ENCODE measurements around the gene EDA.

Gene EDA

DNA sequence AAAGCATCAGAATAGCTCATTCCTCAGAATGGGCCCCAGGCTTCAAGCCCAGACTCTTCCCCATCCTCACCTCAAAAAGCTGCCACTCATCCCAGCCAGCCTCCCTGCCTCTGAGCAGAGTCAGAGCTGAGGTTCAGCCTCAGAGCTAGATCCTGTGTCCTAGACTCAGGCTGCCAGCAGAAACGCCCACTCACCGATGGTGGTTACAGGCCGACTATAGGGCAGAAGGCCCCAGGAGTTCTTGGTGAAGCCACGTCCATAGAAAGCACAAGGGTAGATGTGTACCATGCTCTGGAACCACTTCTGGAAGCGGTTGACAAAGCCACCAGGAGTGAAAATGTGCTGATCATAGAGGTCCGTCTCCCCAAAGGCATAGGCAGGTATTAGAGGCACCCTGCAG is 426.1 kb downstream of the EDA start:
- H3K9ac ChIP-seq (ENCODE audit: low read depth, low read length) = no peak overlapping the region
- H3K4me3 ChIP-seq (ENCODE audit: low read depth, low read length) = no peak overlapping the region
- no peaks in the 10 kb centered on the region for H3K36me3 ChIP-seq (ENCODE audit: control insufficient read depth, insufficient read depth, low read length)
- H3K9me3 ChIP-seq (ENCODE audit: control insufficient read depth, insufficient read depth, low read length) = peaks cover 26% of the 10 kb centered on the region
- H3K4me1 ChIP-seq (ENCODE audit: control insufficient read depth, insufficient read depth, low read length) = no peaks in the 10 kb centered on the region
- no peaks in the 10 kb centered on the region for H3K27me3 ChIP-seq (ENCODE audit: control insufficient read depth, insufficient read depth, low read length)
- H3K27ac ChIP-seq (ENCODE audit: low read depth, low read length) = no peak overlapping the region

DNA sequence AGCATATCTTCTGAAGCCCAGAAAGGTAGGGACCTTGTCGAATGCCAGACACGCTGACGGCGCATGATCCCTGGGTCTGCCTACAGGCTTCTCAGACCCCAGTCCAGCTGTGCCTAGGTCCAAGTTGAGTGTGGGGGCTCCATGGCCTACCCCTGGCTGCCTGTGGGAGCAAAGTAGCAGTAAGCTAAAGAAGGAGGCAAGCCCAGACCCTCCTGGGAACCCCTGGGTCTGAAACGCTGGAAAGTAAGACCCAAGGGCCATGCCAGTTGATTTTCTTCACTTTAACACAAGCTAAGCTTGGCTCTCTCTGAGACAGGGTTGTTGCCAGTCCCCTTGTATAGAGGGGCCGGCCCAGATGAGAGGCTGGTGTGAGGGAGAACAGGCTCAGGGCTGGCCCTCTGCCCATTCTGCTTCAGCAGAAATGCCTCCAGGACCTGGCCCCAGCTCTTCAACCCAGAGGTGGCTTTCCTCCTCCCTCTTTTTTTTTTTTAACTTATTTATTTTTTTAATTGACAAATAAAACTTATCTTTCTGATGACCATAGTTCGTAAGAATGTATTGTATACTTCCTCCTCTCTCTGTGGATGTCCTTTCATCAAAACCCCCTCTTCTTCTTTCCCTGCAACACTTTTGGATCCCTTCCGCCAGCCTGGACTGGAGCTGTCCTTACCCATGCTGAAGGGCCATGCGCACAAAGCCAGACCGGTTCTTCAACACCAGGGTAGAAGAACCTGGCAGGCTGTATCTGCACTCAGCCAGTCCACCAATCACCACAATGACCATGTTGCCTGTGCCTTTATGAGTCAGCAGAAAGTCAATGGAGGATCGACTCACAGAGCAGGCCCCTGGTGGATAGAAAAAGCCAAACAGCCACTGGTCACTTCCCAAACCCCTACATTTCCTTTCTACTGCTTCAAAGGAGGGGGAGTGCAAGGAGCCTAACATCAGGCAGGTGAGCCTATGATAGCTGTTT is 426.8 kb downstream of the EDA start:
- peaks cover 25% of the 10 kb centered on the region for H3K9me3 ChIP-seq (ENCODE audit: control insufficient read depth, insufficient read depth, low read length)
- no peak overlapping the region for H3K9ac ChIP-seq (ENCODE audit: low read depth, low read length)
- H3K36me3 ChIP-seq (ENCODE audit: control insufficient read depth, insufficient read depth, low read length) = no peaks in the 10 kb centered on the region
- H3K27me3 ChIP-seq (ENCODE audit: control insufficient read depth, insufficient read depth, low read length) = no peaks in the 10 kb centered on the region
- no peak overlapping the region for H3K27ac ChIP-seq (ENCODE audit: low read depth, low read length)
- H3K4me3 ChIP-seq (ENCODE audit: low read depth, low read length) = no peak overlapping the region
- H3K4me1 ChIP-seq (ENCODE audit: control insufficient read depth, insufficient read depth, low read length) = no peaks in the 10 kb centered on the region

DNA sequence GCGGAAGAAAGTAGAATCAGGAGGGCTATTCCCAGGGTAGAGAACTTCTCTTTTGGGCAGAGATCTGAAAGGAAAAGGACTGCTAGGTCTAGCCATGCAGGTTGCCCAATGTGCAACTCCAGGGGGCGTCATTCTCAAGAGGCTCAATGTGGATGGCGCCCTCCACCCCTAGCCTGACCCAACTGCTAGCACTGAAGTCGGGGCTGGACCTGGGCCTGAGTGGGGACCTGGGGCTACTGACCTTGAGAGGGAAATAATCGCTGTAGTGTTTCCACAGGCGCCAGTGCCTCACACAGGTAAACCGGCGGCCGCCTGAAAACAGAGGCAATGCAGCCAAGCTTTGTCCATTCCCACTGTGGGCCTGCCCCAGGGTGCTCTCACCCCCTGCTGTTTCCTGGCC is 427.8 kb downstream of the EDA start:
- H3K9me3 ChIP-seq (ENCODE audit: control insufficient read depth, insufficient read depth, low read length) = peaks cover 22% of the 10 kb centered on the region; the same call in 1 of the 2 replicates
- H3K4me1 ChIP-seq (ENCODE audit: control insufficient read depth, insufficient read depth, low read length) = no peaks in the 10 kb centered on the region
- H3K4me3 ChIP-seq (ENCODE audit: low read depth, low read length) = no peak overlapping the region
- H3K9ac ChIP-seq (ENCODE audit: low read depth, low read length) = no peak overlapping the region
- no peaks in the 10 kb centered on the region for H3K27me3 ChIP-seq (ENCODE audit: control insufficient read depth, insufficient read depth, low read length)
- no peaks in the 10 kb centered on the region for H3K36me3 ChIP-seq (ENCODE audit: control insufficient read depth, insufficient read depth, low read length)
- no peak overlapping the region for H3K27ac ChIP-seq (ENCODE audit: low read depth, low read length)

DNA sequence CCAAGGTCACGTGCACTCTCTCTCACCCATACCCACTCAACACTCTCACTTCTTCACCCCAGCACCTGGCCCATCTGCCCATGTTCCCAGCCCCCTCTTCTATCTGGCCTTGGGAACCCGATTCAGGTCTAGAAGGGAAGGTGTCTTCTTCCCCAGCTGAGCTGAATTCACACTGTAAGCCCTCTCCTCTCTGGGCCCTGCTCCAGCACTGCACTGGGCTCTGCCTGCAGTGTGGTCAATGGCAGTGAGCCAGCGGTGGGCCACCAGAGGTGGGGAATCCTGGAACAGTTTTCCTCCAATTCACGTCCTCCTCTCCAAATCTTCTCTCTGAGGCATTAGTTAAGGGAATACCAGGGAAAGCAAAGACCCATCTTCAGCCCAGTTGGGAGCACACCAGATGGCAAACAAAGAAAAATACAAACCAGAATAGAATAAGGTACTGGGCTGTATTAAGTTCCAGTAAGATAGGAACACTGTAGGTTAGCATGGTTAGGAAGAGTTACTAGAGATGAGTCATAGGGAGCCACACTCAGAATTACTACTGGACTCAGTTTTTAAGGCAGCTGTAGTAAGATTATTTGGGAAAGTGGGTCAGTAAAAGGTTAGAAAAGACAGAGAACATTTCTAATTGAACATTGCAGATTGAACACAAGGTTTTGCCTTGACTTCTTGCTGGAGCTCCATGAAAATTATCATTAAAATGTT is 428.8 kb downstream of the EDA start:
- no peak overlapping the region for H3K4me3 ChIP-seq (ENCODE audit: low read depth, low read length)
- no peaks in the 10 kb centered on the region for H3K27me3 ChIP-seq (ENCODE audit: control insufficient read depth, insufficient read depth, low read length)
- H3K4me1 ChIP-seq (ENCODE audit: control insufficient read depth, insufficient read depth, low read length) = no peaks in the 10 kb centered on the region
- H3K27ac ChIP-seq (ENCODE audit: low read depth, low read length) = no peak overlapping the region
- peaks cover 31% of the 10 kb centered on the region; the same call in 1 of the 2 replicates for H3K9me3 ChIP-seq (ENCODE audit: control insufficient read depth, insufficient read depth, low read length)
- no peak overlapping the region for H3K9ac ChIP-seq (ENCODE audit: low read depth, low read length)
- H3K36me3 ChIP-seq (ENCODE audit: control insufficient read depth, insufficient read depth, low read length) = no peaks in the 10 kb centered on the region

DNA sequence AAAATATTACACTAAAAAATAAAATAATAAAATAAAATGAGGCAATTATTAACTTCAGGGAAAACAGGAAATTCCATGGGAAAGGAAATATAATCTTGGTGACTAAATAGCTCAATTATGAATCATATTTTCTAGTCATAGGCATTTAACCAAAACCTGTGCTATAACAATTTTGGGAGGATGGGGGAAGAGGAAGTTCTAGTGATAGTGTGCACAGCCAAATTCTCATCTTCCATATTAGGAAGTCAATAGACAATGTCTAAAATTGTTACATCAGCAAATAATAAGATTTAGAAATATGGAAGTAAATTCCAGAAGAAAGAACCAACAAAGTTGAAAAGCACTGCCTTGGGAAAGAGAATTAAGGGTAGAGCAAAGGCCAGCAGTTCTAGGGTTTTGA is 431.1 kb downstream of the EDA start:
- H3K9ac ChIP-seq (ENCODE audit: low read depth, low read length) = no peak overlapping the region
- H3K4me1 ChIP-seq (ENCODE audit: control insufficient read depth, insufficient read depth, low read length) = no peaks in the 10 kb centered on the region
- H3K36me3 ChIP-seq (ENCODE audit: control insufficient read depth, insufficient read depth, low read length) = no peaks in the 10 kb centered on the region
- H3K27ac ChIP-seq (ENCODE audit: low read depth, low read length) = no peak overlapping the region
- no peaks in the 10 kb centered on the region for H3K27me3 ChIP-seq (ENCODE audit: control insufficient read depth, insufficient read depth, low read length)
- H3K4me3 ChIP-seq (ENCODE audit: low read depth, low read length) = no peak overlapping the region
- H3K9me3 ChIP-seq (ENCODE audit: control insufficient read depth, insufficient read depth, low read length) = peaks cover 40% of the 10 kb centered on the region; the same call in 1 of the 2 replicates

DNA sequence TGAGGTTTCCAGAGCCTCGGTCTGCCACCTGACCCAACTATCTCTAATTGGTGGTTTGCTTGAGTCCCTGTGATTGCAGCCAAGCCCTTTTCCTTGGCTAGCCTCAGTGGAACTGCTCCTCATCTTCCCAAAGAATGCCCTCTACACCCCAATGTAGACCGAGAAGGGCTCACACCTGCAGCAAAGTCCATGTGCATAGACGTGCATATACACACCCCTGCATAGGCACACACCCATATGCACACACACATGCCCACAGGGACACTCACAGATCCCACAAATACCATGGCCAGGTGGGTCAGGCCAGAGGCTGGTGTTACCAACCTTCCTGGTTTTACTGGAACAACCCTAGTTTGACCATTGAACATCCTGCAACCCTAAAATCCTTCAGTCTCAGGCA is 433.5 kb downstream of the EDA start:
- H3K4me1 ChIP-seq (ENCODE audit: control insufficient read depth, insufficient read depth, low read length) = no peaks in the 10 kb centered on the region
- H3K4me3 ChIP-seq (ENCODE audit: low read depth, low read length) = no peak overlapping the region
- no peaks in the 10 kb centered on the region for H3K27me3 ChIP-seq (ENCODE audit: control insufficient read depth, insufficient read depth, low read length)
- H3K36me3 ChIP-seq (ENCODE audit: control insufficient read depth, insufficient read depth, low read length) = no peaks in the 10 kb centered on the region
- peaks cover 53% of the 10 kb centered on the region for H3K9me3 ChIP-seq (ENCODE audit: control insufficient read depth, insufficient read depth, low read length)
- no peak overlapping the region for H3K9ac ChIP-seq (ENCODE audit: low read depth, low read length)
- no peak overlapping the region for H3K27ac ChIP-seq (ENCODE audit: low read depth, low read length)

DNA sequence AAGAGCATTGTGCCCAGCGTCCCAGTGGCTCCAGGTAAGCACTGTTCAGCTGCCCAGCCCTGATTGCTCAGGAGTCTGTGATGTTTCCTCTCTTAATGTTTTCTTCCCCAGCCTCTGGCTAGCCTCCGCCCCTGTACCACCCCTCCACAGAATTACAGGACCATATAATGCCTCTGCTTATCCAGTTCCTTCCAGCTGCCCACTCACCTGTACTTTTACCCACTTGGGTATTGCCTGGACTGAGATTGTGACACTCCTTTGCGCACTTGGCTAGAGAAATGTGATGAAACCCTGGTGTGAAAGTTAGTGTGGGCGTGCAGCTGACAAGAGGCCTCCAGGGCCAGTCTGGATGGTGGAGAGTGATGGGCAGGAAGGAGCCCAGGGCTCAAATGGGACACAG is 434.0 kb downstream of the EDA start, which contains the start of gene AWAT2:
Gene AWAT2 (minus strand): TSS at position 14 of the 400 bp plus-strand sequence. CDS start 6 bp downstream, at position 8.
- Histone ChIP-seq H3K4me1 (ENCODE audit: control insufficient read depth, insufficient read depth, low read length) (no peaks in the 10 kb centered on the region), H3K4me3 (ENCODE audit: low read depth, low read length) (no peak within 1 kb of the TSS), H3K9ac (ENCODE audit: low read depth, low read length) (no peak within 1 kb of the TSS), H3K27ac (ENCODE audit: low read depth, low read length) (no peak within 1 kb of the TSS), H3K36me3 (ENCODE audit: control insufficient read depth, insufficient read depth, low read length) (no peaks in the 10 kb centered on the region), H3K27me3 (ENCODE audit: control insufficient read depth, insufficient read depth, low read length) (no peaks in the 10 kb centered on the region), H3K9me3 (ENCODE audit: control insufficient read depth, insufficient read depth, low read length) (peaks cover 55% of the 10 kb centered on the region)

DNA sequence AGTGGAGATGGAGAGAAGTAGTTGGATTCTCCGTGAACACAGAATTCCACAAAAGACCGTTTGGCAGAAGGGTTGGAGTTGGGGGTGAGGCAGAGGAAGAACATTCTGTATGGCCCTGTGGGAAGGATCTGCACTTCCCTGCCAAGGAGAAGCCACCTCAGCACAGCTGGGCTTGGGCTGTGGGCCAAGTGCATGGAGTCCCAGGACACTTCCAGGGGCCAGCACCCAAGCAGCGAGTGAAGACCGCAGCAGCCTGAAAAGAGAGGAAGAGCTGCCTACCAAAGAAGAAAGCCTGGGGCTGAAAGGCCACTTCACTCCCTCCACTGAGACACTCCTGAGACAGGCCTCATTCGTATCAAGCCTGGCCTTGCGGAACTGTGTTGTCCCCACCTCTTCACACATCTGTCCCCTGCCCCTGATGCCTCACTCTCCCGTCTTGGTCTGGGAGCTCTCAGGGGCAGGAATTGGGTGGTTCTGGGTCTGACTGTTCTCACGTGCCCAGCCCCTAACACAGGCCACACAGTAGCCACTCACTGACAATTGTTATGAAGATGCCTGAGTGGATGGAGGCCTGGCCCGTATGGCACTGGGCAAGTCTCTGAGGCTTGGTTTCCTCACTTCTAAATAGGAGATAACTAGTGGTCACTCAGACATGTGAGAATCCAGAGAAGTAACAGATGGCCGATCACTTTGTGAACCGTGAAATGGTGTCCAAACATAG is 437.1 kb downstream of the EDA start:
- Histone ChIP-seq H3K9me3 (ENCODE audit: control insufficient read depth, insufficient read depth, low read length) (peaks cover 49% of the 10 kb centered on the region), H3K27ac (ENCODE audit: low read depth, low read length) (no peak overlapping the region)

DNA sequence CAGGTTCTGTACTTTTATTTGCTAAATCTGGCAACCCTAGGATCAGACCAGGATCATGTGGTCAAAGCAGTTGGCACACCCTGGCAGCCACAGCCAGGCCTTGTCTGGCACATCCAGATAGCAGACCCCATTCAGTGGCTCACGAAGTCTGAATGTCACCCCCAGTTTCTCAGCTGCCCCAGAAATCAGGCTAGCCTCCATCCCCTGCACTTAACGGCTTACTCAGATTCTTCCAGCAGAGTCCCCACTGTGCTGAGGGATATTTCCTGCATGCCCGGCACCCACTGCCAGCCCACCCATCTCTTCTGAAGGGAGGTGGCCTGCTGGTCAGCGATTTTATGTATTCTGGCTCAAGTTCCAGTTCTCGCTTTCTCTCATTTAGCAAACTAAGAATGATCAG is 438.5 kb downstream of the EDA start:
- Histone ChIP-seq H3K27ac (ENCODE audit: low read depth, low read length) (no peak overlapping the region), H3K4me1 (ENCODE audit: control insufficient read depth, insufficient read depth, low read length) (no peaks in the 10 kb centered on the region), H3K9me3 (ENCODE audit: control insufficient read depth, insufficient read depth, low read length) (peaks cover 44% of the 10 kb centered on the region), H3K9ac (ENCODE audit: low read depth, low read length) (no peak overlapping the region), H3K4me3 (ENCODE audit: low read depth, low read length) (no peak overlapping the region), H3K27me3 (ENCODE audit: control insufficient read depth, insufficient read depth, low read length) (no peaks in the 10 kb centered on the region), H3K36me3 (ENCODE audit: control insufficient read depth, insufficient read depth, low read length) (no peaks in the 10 kb centered on the region)

More for the DNA sequence above, 437.1 kb downstream of the EDA start:
- no peak overlapping the region for H3K9ac ChIP-seq (ENCODE audit: low read depth, low read length)
- H3K36me3 ChIP-seq (ENCODE audit: control insufficient read depth, insufficient read depth, low read length) = no peaks in the 10 kb centered on the region
- H3K4me1 ChIP-seq (ENCODE audit: control insufficient read depth, insufficient read depth, low read length) = no peaks in the 10 kb centered on the region
- no peak overlapping the region for H3K4me3 ChIP-seq (ENCODE audit: low read depth, low read length)
- no peaks in the 10 kb centered on the region for H3K27me3 ChIP-seq (ENCODE audit: control insufficient read depth, insufficient read depth, low read length)

DNA sequence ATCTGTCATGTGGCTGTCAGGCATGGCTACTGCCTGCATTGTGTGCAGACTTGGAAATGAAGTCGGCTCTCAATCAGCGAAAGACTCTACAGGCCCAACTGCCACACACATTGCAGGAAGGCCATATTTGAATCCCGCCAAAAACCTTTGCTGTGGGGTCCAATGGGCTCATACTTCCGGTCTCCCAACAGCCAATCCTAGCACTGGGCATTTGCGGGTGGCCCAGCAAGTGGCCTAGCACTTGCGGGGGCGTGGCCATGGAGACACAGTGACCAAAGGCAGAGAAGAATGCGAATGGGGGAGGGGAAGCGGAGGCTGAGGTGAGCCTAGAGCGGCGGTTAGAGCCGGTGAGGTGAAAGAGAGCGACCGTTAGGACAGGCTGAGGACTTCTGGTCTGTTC is 446.2 kb downstream of the EDA start, which contains the start of gene OTUD6A:
Gene OTUD6A (plus strand): TSS at position 382 of the 400 bp plus-strand sequence. CDS start 68 bp downstream, outside the sequence.
- H3K36me3 ChIP-seq (ENCODE audit: control insufficient read depth, insufficient read depth, low read length) = no peaks in the 10 kb centered on the region
- H3K9ac ChIP-seq (ENCODE audit: low read depth, low read length) = no peak within 1 kb of the TSS
- H3K27me3 ChIP-seq (ENCODE audit: control insufficient read depth, insufficient read depth, low read length) = no peaks in the 10 kb centered on the region
- H3K4me3 ChIP-seq (ENCODE audit: low read depth, low read length) = no peak within 1 kb of the TSS
- peaks cover 31% of the 10 kb centered on the region for H3K9me3 ChIP-seq (ENCODE audit: control insufficient read depth, insufficient read depth, low read length)
- H3K27ac ChIP-seq (ENCODE audit: low read depth, low read length) = no peak within 1 kb of the TSS
- no peaks in the 10 kb centered on the region for H3K4me1 ChIP-seq (ENCODE audit: control insufficient read depth, insufficient read depth, low read length)

All from HUES48 (cell line).